Ishikawa (cell line): Measurements from ENCODE around the gene MAVS.

Experiments used
- CEBPB ChIP-seq: IDR thresholded peaks from 2 replicates; pipeline ENCODE4 v1.6.1; 2012
- CREB1 ChIP-seq: IDR thresholded peaks from 2 replicates; pipeline ENCODE4 v1.6.1; 2012; ENCODE audit warnings: low read depth
- EGR1 ChIP-seq: IDR thresholded peaks from 2 replicates; pipeline ENCODE4 v1.6.1; 2012
- EP300 ChIP-seq: IDR thresholded peaks from 2 replicates; pipeline ENCODE4 v1.6.1; 2012; ENCODE audit warnings: borderline replicate concordance
- FOXM1 ChIP-seq: IDR thresholded peaks from 2 replicates; pipeline ENCODE4 v1.6.1; 2012; ENCODE audit warnings: low read depth, borderline replicate concordance
- MAX ChIP-seq: IDR thresholded peaks from 2 replicates; pipeline ENCODE4 v1.6.1; 2012
- NFIC ChIP-seq: IDR thresholded peaks from 2 replicates; pipeline ENCODE4 v1.6.1; 2012
- RAD21 ChIP-seq: IDR thresholded peaks from 2 replicates; pipeline ENCODE4 v1.6.1; 2012; ENCODE audit warnings: low read depth
- REST ChIP-seq: IDR thresholded peaks from 2 replicates; pipeline ENCODE4 v1.6.1; 2012; ENCODE audit warnings: low read depth, mild to moderate bottlenecking
- TAF1 ChIP-seq: IDR thresholded peaks from 2 replicates; pipeline ENCODE4 v1.6.1; 2012; ENCODE audit warnings: low read depth, mild to moderate bottlenecking
- TCF12 ChIP-seq: IDR thresholded peaks from 2 replicates; pipeline ENCODE4 v1.6.1; 2012; ENCODE audit warnings: low read depth
- TEAD4 ChIP-seq: IDR thresholded peaks from 2 replicates; pipeline ENCODE4 v1.6.1; 2012
- USF1 ChIP-seq: IDR thresholded peaks from 2 replicates; pipeline ENCODE4 v1.6.1; 2012
- YY1 ChIP-seq: IDR thresholded peaks from 2 replicates; pipeline ENCODE4 v1.6.1; 2012; ENCODE audit warnings: low read depth
- ZBTB7A ChIP-seq: IDR thresholded peaks from 2 replicates; pipeline ENCODE4 v1.6.1; 2012; ENCODE audit warnings: low read depth

Gene MAVS

GRCh38 chr20:3846740-3847428 is at the start of gene MAVS:
MAVS (plus strand) TSS chr20:3846834; CDS start chr20:3854625, 7,791 bp downstream.
- TF ChIP-seq USF1: peak; percentile 49; the same call in 1 of the 2 replicates
- TF ChIP-seq ZBTB7A: peak; percentile 99
- no peak for TF ChIP-seq TEAD4
- peak; percentile 19; the same call in 1 of the 2 replicates for TF ChIP-seq CEBPB
- no peak for TF ChIP-seq CREB1
- TF ChIP-seq TCF12: no peak
- peak; percentile 35 for TF ChIP-seq MAX
- TF ChIP-seq FOXM1: no peak
- TF ChIP-seq REST: 0 out of 2 replicates have a peak, but pooled peaks have one; percentile 20
- peak; percentile 25; the same call in 1 of the 2 replicates for TF ChIP-seq YY1
- TF ChIP-seq RAD21: no peak
- peak; percentile 78 for TF ChIP-seq TAF1
- TF ChIP-seq NFIC: no peak
- TF ChIP-seq EP300: no peak

GRCh38 chr20:3797226-3797545 is 49.4 kb upstream of the MAVS start:
- TF ChIP-seq RAD21 (no peak), FOXM1 (no peak), TEAD4 (no peak), EP300 (no peak)

GRCh38 chr20:3797592-3798372 is 48.9 kb upstream of the MAVS start:
- no peak for TF ChIP-seq EGR1
- no peak for TF ChIP-seq REST
- no peak for TF ChIP-seq ZBTB7A
- no peak for TF ChIP-seq YY1
- TF ChIP-seq FOXM1: no peak
- TF ChIP-seq RAD21: no peak
- TF ChIP-seq TAF1: no peak
- no peak for TF ChIP-seq NFIC
- no peak for TF ChIP-seq MAX
- no peak for TF ChIP-seq EP300
- TF ChIP-seq CEBPB: no peak
- TF ChIP-seq TCF12: no peak
- TF ChIP-seq USF1: no peak
- no peak for TF ChIP-seq CREB1

GRCh38 chr20:3798373-3798768 is 48.3 kb upstream of the MAVS start:
- TF ChIP-seq NFIC: no peak
- no peak for TF ChIP-seq RAD21
- no peak for TF ChIP-seq CREB1
- TF ChIP-seq REST: no peak
- TF ChIP-seq EP300: no peak
- TF ChIP-seq YY1: no peak
- TF ChIP-seq MAX: no peak
- TF ChIP-seq TEAD4: no peak
- no peak for TF ChIP-seq EGR1
- no peak for TF ChIP-seq FOXM1
- no peak for TF ChIP-seq ZBTB7A
- TF ChIP-seq CEBPB: no peak
- TF ChIP-seq TAF1: no peak
- TF ChIP-seq TCF12: no peak
- TF ChIP-seq USF1: no peak
